ENCODE data around the gene PTPRD.

Gene PTPRD

GRCh38 chr9:10045598-10045997, 567.2 kb downstream of the PTPRD start:
- no peak for DNase-seq

GRCh38 chr9:10041726-10042229, 571.0 kb downstream of the PTPRD start:
- no peak for DNase-seq

- DNase-seq = no peak
Measured at GRCh38 chr9:10036095-10036494, 576.7 kb downstream of the PTPRD start.

GRCh38 chr9:10032166-10032565, 580.6 kb downstream of the PTPRD start:
- DNase-seq = no peak

GRCh38 chr9:10026443-10026984, 586.3 kb downstream of the PTPRD start:
- no peak for DNase-seq

- no peak for DNase-seq
Measured at GRCh38 chr9:10015755-10016154, 597.0 kb downstream of the PTPRD start.

- peak; percentile 79 for DNase-seq
Measured at GRCh38 chr9:10014889-10015288, 597.9 kb downstream of the PTPRD start.

GRCh38 chr9:10009401-10009800, 603.4 kb downstream of the PTPRD start:
- no peak for DNase-seq

GRCh38 chr9:10008101-10008799, 604.6 kb downstream of the PTPRD start:
- no peak for DNase-seq

GRCh38 chr9:10007356-10007755, 605.4 kb downstream of the PTPRD start:
- DNase-seq = no peak

GRCh38 chr9:10005206-10005605, 607.6 kb downstream of the PTPRD start:
- DNase-seq = no peak

GRCh38 chr9:10003047-10003446, 609.8 kb downstream of the PTPRD start:
- DNase-seq = no peak

- DNase-seq = no peak
Measured at GRCh38 chr9:10000669-10001068, 612.1 kb downstream of the PTPRD start.

- peak; percentile 16 for DNase-seq
Measured at GRCh38 chr9:9998491-9999287, 614.1 kb downstream of the PTPRD start.

GRCh38 chr9:9997585-9997984, 615.2 kb downstream of the PTPRD start:
- DNase-seq = no peak

GRCh38 chr9:9996259-9996658, 616.5 kb downstream of the PTPRD start:
- DNase-seq = no peak

- DNase-seq = no peak
Measured at GRCh38 chr9:9992936-9993335, 619.9 kb downstream of the PTPRD start.

- no peak for DNase-seq
Measured at GRCh38 chr9:9973062-9973461, 639.7 kb downstream of the PTPRD start.

GRCh38 chr9:9970514-9970913, 642.3 kb downstream of the PTPRD start:
- no peak for DNase-seq

GRCh38 chr9:9963841-9964240, 649.0 kb downstream of the PTPRD start:
- DNase-seq = no peak

GRCh38 chr9:9961934-9962333, 650.9 kb downstream of the PTPRD start:
- no peak for DNase-seq

GRCh38 chr9:9961487-9961886, 651.3 kb downstream of the PTPRD start:
- DNase-seq = no peak

GRCh38 chr9:9951556-9952160, 661.1 kb downstream of the PTPRD start:
- DNase-seq = no peak

- DNase-seq = no peak
Measured at GRCh38 chr9:9950813-9951212, 662.0 kb downstream of the PTPRD start.

All from DMS79 (cell line).